Lower leg skin (tissue), 3 donors: Measurements from ENCODE around the gene RABEPK.
"Not testable (repeated sequence)": the region's sequence is repeated elsewhere in the genome, so short reads cannot be mapped to it uniquely, and the experiment has no call there.

Experiments
- CTCF ChIP-seq, 3 donors: fragments of 450-650 bp; IDR thresholded peaks; one replicate each; pipeline ENCODE4 v1.5.1; 2016; ENCODE audit warnings: antibody characterized with exemption in 3 of 3, mild to moderate bottlenecking in 3 of 3, moderate library complexity in 2 of 3
- POLR2A ChIP-seq, 2 donors: fragments of 450-650 bp; IDR thresholded peaks; one replicate each; pipeline ENCODE4 v1.6.1; 2016 to 2017; ENCODE audit warnings: antibody characterized with exemption in 2 of 2, mild to moderate bottlenecking in 1 of 2, moderate library complexity in 1 of 2

GRCh38 chr9:125179776-125180175 lies 20.6 kb upstream of the RABEPK start:
- not testable (repeated sequence) for TF ChIP-seq POLR2A, CTCF (IDR thresholded peaks at IDR 0.05)
